MM.1S (cell line): ENCODE measurements around the gene SP6.

Experiments
- DNase-seq: peaks from one replicate; pipeline ENCODE4 v3.0.0-alpha.2; 2015
- H2AFZ ChIP-seq: fragments of 300-600 bp; sonication (generic); 2 replicates; pipeline ENCODE4 v1.6.0; 2016; ENCODE audit warnings: antibody characterized with exemption, low read length
- H3F3A ChIP-seq: fragments of 300-600 bp; sonication (generic); 2 replicates; pipeline ENCODE4 v1.6.1; 2016; ENCODE audit warnings: mild to moderate bottlenecking, antibody characterized with exemption, low read length, moderate library complexity, mixed read lengths; ENCODE audit not compliant: insufficient read depth
- H3K27ac ChIP-seq: fragments of 300-600 bp; sonication (generic); 2 replicates; pipeline ENCODE4 v1.5.1; 2016; ENCODE audit warnings: mild to moderate bottlenecking, low read length
- H3K27me3 ChIP-seq: fragments of 300-600 bp; sonication (generic); replicated peaks from 2 replicates; pipeline ENCODE4 v1.6.0; 2016; ENCODE audit warnings: low read length; ENCODE audit not compliant: insufficient read depth
- H3K36me3 ChIP-seq: fragments of 300-600 bp; sonication (generic); replicated peaks from 2 replicates; pipeline ENCODE4 v1.6.1; 2016; ENCODE audit warnings: mild to moderate bottlenecking, low read length, mixed read lengths; ENCODE audit not compliant: insufficient read depth
- H3K4me1 ChIP-seq: fragments of 300-600 bp; sonication (generic); 2 replicates; pipeline ENCODE4 v1.6.1; 2016; ENCODE audit warnings: low read length, mixed read lengths
- H3K4me2 ChIP-seq: fragments of 300-600 bp; sonication (generic); 2 replicates; pipeline ENCODE4 v1.6.0; 2016; ENCODE audit warnings: low read depth, low read length
- H3K4me3 ChIP-seq: fragments of 300-600 bp; sonication (generic); 2 replicates; pipeline ENCODE4 v1.5.1; 2016; ENCODE audit warnings: low read length, mixed read lengths
- H3K79me2 ChIP-seq: fragments of 300-600 bp; sonication (generic); 2 replicates; pipeline ENCODE4 v1.6.1; 2016; ENCODE audit warnings: mixed run types, low read length, mixed read lengths
- H3K9ac ChIP-seq: fragments of 300-600 bp; sonication (generic); 2 replicates; pipeline ENCODE4 v1.6.1; 2016; ENCODE audit warnings: low read length, mixed read lengths
- H3K9me2 ChIP-seq: fragments of 300-600 bp; sonication (generic); replicated peaks from 2 replicates; pipeline ENCODE4 v1.6.1; 2016; ENCODE audit warnings: mild to moderate bottlenecking, low read length, mixed read lengths; ENCODE audit not compliant: insufficient read depth
- H3K9me3 ChIP-seq: fragments of 300-600 bp; sonication (generic); replicated peaks from 2 replicates; pipeline ENCODE4 v1.6.1; 2016; ENCODE audit warnings: mild to moderate bottlenecking, low read length, mixed read lengths; ENCODE audit not compliant: insufficient read depth
- H4K20me1 ChIP-seq: fragments of 300-600 bp; sonication (generic); 2 replicates; pipeline ENCODE4 v1.6.1; 2016; ENCODE audit warnings: mild to moderate bottlenecking, low read length, moderate library complexity, mixed read lengths; ENCODE audit not compliant: insufficient read depth
- EZH2 ChIP-seq: fragments of 300-600 bp; sonication (generic); optimal IDR thresholded peaks from 2 replicates; pipeline ENCODE3; 2017; ENCODE audit warnings: low read depth, mild to moderate bottlenecking, antibody characterized with exemption, low read length, mixed read lengths
- EZH2phosphoT487 ChIP-seq: fragments of 300-600 bp; sonication (generic); IDR thresholded peaks from 2 replicates; pipeline ENCODE4 v1.6.1; 2018; ENCODE audit warnings: antibody characterized with exemption, low read length
- TF ChIP-seq, protein P1 (sequence below): fragments of 300-600 bp; sonication (generic); IDR thresholded peaks from 2 replicates; pipeline ENCODE4 v1.5.1; 2016; ENCODE audit warnings: antibody characterized with exemption, low read length, mixed read lengths

Gene SP6

DNA sequence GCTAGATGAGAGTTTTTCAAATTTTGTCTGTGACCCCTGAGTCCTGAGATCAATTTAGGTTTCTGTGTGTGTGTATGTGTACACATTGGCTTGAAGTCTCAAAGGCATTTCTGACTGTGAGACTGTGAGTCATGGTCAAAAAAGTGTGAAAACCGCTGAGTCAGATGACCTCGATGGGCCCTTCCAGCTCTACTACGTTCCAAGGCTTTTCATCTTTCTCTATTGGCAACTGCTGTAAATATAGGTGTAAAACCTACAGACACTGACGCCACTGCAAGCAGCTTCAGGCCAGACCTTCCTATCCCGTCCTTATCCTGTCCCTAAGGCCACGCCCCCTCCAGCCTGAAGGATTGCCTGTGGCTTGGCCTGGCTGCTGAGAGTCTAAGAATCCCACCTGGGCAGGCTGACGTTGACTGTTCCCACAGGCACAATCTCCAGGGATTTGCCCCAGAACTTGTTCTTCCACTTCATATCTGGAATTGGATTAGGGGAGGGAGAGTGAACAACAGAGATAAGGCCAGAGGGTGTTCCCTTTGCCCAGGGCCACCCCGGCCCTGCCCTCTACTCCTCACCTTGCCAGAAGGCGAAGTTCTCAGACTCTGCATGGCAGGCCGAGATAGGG lies 40.7 kb downstream of the SP6 start:
- Histone ChIP-seq H3K9ac (no peak overlapping the region), H3K9me2 (no peaks in the 10 kb centered on the region), H3K27ac (no peak overlapping the region), H3K4me3 (no peak overlapping the region), H3F3A (no peaks in the 10 kb centered on the region), H2AFZ (no peak overlapping the region), H3K4me2 (no peak overlapping the region), H3K79me2 (no peaks in the 10 kb centered on the region), H3K4me1 (no peaks in the 10 kb centered on the region), H3K36me3 (no peaks in the 10 kb centered on the region), H4K20me1 (no peaks in the 10 kb centered on the region), H3K9me3 (no peaks in the 10 kb centered on the region), H3K27me3 (no peaks in the 10 kb centered on the region)
- TF ChIP-seq, protein P1, sequence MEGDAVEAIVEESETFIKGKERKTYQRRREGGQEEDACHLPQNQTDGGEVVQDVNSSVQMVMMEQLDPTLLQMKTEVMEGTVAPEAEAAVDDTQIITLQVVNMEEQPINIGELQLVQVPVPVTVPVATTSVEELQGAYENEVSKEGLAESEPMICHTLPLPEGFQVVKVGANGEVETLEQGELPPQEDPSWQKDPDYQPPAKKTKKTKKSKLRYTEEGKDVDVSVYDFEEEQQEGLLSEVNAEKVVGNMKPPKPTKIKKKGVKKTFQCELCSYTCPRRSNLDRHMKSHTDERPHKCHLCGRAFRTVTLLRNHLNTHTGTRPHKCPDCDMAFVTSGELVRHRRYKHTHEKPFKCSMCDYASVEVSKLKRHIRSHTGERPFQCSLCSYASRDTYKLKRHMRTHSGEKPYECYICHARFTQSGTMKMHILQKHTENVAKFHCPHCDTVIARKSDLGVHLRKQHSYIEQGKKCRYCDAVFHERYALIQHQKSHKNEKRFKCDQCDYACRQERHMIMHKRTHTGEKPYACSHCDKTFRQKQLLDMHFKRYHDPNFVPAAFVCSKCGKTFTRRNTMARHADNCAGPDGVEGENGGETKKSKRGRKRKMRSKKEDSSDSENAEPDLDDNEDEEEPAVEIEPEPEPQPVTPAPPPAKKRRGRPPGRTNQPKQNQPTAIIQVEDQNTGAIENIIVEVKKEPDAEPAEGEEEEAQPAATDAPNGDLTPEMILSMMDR: no peak
- TF ChIP-seq EZH2: no peak
- no peak for DNase-seq

DNA sequence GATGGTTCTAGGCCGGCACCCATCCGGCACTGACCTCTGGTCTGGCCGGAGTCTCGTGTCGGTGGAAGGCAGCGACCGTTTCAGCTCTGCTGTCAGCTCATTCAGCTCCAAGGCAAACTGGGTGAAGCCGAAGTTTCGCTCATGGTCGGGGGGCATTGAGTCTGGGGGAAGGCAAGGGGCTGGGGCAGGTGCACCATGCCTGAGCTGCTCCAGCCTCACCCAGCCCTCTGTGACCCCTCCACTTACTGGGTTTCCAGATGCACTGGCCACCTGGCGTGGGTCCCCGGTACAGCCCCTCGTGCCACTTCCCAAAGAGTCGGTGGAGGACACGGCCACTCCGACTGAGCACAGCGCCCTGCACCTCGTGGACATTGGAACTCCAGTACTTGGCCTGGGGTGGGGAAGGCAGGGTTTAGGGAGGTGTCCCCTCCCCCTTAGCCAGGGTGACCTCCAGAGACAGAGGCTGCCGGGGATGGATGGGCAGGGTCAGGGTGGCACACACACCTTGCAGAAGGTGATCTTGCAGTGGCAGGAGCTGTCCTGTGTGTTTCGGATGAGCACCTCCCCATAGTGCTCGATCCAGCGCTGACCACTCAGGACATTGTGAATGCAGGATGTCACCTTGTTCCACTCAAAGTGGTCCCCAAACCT lies 42.0 kb downstream of the SP6 start:
- DNase-seq: no peak
- no peak overlapping the region for H3K4me2 ChIP-seq
- no peaks in the 10 kb centered on the region for H3K4me1 ChIP-seq
- no peaks in the 10 kb centered on the region for H3K36me3 ChIP-seq
- no peaks in the 10 kb centered on the region for H3F3A ChIP-seq
- no peaks in the 10 kb centered on the region for H3K79me2 ChIP-seq
- TF ChIP-seq EZH2phosphoT487: no peak
- TF ChIP-seq, protein P1: no peak
- no peak for TF ChIP-seq EZH2
- H3K27ac ChIP-seq: no peak overlapping the region
- no peaks in the 10 kb centered on the region for H3K27me3 ChIP-seq
- no peak overlapping the region for H3K4me3 ChIP-seq
- H2AFZ ChIP-seq: no peak overlapping the region
- no peaks in the 10 kb centered on the region for H3K9me2 ChIP-seq
- H3K9ac ChIP-seq: no peak overlapping the region
- no peaks in the 10 kb centered on the region for H4K20me1 ChIP-seq
- no peaks in the 10 kb centered on the region for H3K9me3 ChIP-seq

DNA sequence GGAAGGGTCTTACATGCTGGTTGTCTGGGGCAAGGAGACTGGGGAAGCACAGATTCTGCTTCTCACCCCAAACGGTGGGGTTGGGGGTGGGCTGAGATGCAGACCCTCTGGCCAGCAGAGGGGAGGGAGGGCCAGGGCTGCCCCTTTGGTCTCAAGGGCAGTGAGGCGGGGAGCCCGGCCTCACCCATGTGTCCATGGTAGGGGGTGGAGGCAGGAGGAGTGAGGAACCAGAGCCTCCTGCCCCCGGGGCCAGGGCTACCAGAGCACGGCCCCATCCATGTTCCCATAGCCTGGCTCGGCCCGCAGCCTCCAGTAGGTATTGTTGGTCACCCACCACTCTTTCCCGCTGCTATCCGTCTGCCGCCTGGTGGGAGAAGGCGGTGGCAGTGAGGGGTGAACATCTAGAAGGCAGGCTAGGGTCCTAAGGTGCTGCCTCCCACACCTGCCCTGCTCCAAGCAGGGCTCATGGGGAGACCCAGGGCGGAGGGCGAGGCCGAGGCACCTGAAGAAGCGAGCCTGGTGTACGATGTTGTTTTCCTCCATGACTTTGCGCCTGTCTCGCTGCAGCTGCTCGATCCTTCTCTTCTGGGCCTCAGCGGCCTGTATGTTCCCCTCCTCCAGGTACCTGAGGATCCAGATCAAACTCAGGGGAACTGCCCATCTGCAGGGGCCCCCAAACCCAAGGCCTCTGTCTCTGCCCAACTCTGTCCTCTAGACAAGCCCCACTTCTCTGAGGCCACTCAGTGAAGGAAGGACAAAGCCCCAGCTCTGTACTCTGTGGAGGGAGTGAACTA lies 42.7 kb downstream of the SP6 start:
- no peaks in the 10 kb centered on the region for H3K9me2 ChIP-seq
- no peaks in the 10 kb centered on the region for H3K9me3 ChIP-seq
- H4K20me1 ChIP-seq: no peaks in the 10 kb centered on the region
- no peak overlapping the region for H3K4me2 ChIP-seq
- H3K27ac ChIP-seq: no peak overlapping the region
- no peaks in the 10 kb centered on the region for H3K79me2 ChIP-seq
- no peak overlapping the region for H3K4me3 ChIP-seq
- H3K27me3 ChIP-seq: no peaks in the 10 kb centered on the region
- no peak overlapping the region for H2AFZ ChIP-seq
- H3K36me3 ChIP-seq: no peaks in the 10 kb centered on the region
- DNase-seq: no peak
- H3K9ac ChIP-seq: no peak overlapping the region
- H3K4me1 ChIP-seq: no peaks in the 10 kb centered on the region
- H3F3A ChIP-seq: no peaks in the 10 kb centered on the region
- TF ChIP-seq EZH2phosphoT487 (no peak), EZH2 (no peak)
- TF ChIP-seq, protein P1: no peak
